RWPE1 (cell line): ENCODE data around the gene PI16.

ENCODE experiments used
- CTCF ChIA-PET: fragments of 350-600 bp; sonication (Branson Sonifier 250); formaldehyde crosslinking; extraction: SDS; loops from one replicate; lab custom pipeline; 2021; lab: Yijun Ruan, JAX
- POLR2A ChIA-PET: fragments of 400-600 bp; formaldehyde crosslinking; extraction: SDS; loops from one replicate; lab custom pipeline; 2020; ENCODE audit warnings: antibody characterized with exemption; ENCODE audit not compliant: low non-redundant PET; lab: Yijun Ruan, JAX
- DNase-seq: peaks from one replicate; pipeline ENCODE4 v3.0.0; 2012; ENCODE audit warnings: low spot score
- H3K27ac ChIP-seq: fragments of 450-650 bp; 2 replicates; pipeline ENCODE4 v1.5.1; 2017
- TF ChIP-seq, protein P1 (sequence below): fragments of 450-650 bp; conservative IDR thresholded peaks from 2 replicates; pipeline ENCODE4 v1.5.1; 2017; ENCODE audit warnings: low read depth, mild to moderate bottlenecking

Gene PI16, protein sequence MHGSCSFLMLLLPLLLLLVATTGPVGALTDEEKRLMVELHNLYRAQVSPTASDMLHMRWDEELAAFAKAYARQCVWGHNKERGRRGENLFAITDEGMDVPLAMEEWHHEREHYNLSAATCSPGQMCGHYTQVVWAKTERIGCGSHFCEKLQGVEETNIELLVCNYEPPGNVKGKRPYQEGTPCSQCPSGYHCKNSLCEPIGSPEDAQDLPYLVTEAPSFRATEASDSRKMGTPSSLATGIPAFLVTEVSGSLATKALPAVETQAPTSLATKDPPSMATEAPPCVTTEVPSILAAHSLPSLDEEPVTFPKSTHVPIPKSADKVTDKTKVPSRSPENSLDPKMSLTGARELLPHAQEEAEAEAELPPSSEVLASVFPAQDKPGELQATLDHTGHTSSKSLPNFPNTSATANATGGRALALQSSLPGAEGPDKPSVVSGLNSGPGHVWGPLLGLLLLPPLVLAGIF

DNA sequence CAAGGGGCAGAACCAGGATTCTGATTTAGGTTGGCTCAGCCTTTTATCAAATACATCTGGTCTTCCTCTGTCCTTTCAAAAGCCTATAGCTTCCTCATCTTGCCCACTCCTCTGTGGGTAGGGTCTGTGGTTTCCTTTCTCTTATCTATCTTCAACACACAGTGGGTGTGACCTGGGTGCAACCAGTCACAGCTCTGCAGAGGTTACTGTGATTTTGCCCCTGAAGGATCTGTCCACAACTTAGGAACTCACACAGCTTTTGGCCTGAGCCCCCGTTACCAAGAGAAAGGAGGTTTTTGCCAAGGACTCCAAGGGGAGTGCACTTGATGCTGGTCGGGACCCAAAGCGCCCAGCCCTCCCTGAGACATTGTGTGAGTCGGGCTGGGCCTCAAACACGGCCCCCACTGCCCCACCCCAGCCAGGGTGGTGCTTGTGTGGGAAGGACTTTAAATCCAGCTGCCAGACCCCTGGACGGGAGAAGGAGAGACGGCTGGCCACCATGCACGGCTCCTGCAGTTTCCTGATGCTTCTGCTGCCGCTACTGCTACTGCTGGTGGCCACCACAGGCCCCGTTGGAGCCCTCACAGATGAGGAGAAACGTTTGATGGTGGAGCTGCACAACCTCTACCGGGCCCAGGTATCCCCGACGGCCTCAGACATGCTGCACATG, at the start of gene PI16:
PI16 (plus strand) TSS at position 477 of the 670 bp plus-strand sequence; CDS start at position 500, 23 bp downstream.
- ChIA-PET CTCF (interaction anchor here (1.2 kb wide), 1 partner anchor 23 kb away, joined by 4 read pairs; no protein-coding TSS in a partner anchor), POLR2A (no interaction called here)
- H3K27ac ChIP-seq: peak within 1 kb of the TSS; percentile 78

DNA sequence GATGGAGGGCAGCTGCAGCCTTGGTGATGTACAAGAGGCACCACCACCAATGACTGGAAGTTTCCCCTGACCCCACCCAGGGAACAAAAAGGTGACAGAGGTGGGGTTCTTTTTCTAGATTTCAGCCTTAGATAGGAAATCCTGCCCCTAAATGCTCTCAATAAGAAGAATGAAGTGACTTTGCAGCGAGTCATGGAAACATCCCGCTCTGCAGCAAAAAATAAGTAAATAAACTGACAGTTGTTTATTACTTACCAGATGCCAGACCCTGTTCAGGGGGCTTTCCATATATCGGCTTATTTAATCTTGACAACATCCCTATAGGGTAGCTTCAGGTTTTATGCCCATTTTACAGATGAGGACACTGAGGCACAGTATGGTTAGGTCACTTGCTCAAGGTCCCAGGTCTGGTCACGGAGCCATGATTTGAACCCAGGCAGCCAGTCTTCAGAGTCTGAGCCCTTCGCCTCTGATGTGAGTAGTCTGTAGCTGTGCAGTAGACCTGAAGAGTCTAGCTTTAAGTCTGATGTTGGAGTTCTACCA, 49.6 kb upstream of the PI16 start:
- DNase-seq: no peak
- ChIA-PET POLR2A (no interaction called here), CTCF (interaction anchor here (1.0 kb wide), 1 partner anchor 19 kb away, joined by 3 read pairs; the partner anchor contains the start of gene C6orf89)
- TF ChIP-seq, protein P1, sequence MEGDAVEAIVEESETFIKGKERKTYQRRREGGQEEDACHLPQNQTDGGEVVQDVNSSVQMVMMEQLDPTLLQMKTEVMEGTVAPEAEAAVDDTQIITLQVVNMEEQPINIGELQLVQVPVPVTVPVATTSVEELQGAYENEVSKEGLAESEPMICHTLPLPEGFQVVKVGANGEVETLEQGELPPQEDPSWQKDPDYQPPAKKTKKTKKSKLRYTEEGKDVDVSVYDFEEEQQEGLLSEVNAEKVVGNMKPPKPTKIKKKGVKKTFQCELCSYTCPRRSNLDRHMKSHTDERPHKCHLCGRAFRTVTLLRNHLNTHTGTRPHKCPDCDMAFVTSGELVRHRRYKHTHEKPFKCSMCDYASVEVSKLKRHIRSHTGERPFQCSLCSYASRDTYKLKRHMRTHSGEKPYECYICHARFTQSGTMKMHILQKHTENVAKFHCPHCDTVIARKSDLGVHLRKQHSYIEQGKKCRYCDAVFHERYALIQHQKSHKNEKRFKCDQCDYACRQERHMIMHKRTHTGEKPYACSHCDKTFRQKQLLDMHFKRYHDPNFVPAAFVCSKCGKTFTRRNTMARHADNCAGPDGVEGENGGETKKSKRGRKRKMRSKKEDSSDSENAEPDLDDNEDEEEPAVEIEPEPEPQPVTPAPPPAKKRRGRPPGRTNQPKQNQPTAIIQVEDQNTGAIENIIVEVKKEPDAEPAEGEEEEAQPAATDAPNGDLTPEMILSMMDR: no peak
- no peak overlapping the region for H3K27ac ChIP-seq

More for the DNA sequence above, at the start of gene PI16:
- no peak for DNase-seq
- TF ChIP-seq, protein P1: no peak

DNA sequence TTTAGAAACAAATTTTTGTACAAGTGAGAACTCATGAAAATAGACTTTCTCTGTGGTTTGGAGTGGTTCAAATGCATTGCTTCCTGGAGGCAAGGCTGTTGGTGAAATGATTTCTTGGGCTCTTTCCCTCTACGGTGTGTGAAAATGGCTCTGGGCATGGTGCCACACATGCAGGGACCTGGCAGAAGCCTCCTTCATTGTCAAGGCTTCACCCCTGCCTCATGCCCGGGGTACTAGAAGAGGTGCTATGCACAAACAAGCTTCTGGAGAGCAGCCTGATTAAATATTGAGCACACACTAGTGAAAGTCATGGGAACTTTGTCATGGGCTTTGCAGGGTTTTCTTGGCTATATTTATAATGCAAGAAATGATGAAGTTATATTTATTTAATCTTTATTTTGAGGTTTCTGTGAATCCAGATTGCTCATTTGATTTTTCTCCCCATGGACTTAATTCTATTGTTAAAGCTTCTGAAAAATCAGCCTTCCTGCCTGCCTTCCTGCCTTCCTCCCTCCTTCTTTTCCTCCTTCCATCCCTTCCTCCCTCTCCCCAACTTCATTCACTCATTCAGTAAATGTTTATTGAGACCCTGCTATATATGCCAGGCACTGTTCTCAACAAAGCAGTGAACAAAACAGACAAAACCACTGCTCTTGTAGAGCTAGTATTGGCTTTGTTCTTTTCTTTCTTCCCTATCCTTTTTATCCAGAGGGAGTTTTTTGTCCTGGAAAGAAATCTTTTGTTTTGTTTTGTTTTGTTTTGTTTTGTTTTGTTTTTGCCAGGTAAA, 47.8 kb upstream of the PI16 start:
- no peak for DNase-seq
- TF ChIP-seq, protein P1: no peak
- no peak overlapping the region for H3K27ac ChIP-seq
- ChIA-PET POLR2A (no interaction called here), CTCF (interaction anchor here (0.6 to 1.7 kb wide), 2 partner anchors 112 to 254 kb away, joined by 3 to 7 read pairs; no protein-coding TSS in a partner anchor)

DNA sequence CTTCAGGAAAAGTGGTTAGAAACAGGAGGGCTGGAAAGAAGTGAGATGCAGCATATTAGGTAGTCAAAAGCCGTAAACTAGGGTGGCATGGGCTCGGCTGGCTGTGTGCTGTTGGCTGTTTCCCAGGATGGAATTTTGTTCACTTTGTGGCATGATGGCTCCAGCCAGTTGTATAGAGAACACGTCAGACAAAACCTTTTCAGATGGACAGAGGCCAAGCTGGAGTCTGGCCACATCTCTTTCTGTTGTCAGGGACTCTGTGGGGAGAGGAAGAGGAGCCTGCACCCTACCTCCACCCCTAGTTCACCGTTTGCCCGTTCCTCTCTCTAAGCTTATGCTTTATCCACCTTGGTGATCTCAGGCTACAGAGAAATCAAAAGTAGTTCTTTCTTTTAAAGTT, 46.8 kb upstream of the PI16 start:
- H3K27ac ChIP-seq: peak overlapping the region; percentile 48
- ChIA-PET CTCF (no interaction called here), POLR2A (no interaction called here)
- no peak for DNase-seq
- TF ChIP-seq, protein P1: no peak

DNA sequence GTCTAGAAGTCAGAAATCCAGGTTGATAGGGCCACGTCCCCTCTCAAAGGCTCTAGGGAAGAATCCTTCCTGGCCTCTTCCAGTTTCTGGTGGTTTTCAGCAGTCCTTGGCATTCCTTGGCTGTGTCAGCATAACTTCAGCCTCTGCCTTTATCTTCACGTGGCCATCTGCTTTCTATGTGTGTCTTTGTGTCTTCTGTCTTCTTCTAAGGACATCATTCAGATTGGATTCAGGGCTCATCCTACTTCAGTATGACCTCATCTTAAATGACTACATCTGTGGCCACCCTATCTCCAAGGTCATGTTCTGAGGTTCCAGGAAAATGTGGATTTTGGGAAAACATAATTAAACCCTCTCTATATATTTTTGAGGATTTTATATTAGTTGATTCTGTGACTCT, 45.8 kb upstream of the PI16 start:
- no peak for DNase-seq
- ChIA-PET POLR2A (no interaction called here), CTCF (no interaction called here)
- no peak overlapping the region for H3K27ac ChIP-seq
- TF ChIP-seq, protein P1: no peak

DNA sequence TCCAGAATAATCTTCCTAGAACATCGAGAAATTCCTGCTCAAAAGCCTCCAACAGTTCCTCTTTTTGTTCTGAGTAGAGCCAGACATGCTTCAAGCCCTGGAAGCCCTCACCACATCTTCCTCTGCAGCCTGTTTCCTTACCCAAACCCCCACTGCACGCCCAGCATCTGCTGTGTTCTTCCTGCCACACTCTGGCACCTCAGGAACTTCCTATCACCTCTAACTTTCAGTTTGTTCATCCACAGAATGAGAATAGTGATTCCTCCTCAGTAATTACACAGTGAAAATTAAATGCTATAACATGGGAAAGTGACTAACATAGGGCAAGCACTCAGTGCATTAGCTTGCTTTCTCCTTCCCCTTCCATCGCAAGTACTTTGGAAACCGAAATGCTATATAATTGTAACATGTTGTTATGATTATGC, 42.5 kb upstream of the PI16 start:
- DNase-seq: no peak
- ChIA-PET CTCF (interaction anchor here (0.7 kb wide), 3 partner anchors 27 to 249 kb away, joined by 3 read pairs; partner anchors contain the start of gene C6orf89), POLR2A (no interaction called here)
- H3K27ac ChIP-seq: peak overlapping the region; percentile 51
- TF ChIP-seq, protein P1: no peak
